HEK293T (cell line): Measurements from ENCODE around the gene AOC1.

Experiments
- CTCF ChIA-PET: fragments of 350-600 bp; formaldehyde crosslinking; extraction: SDS; loops from one replicate; lab custom pipeline; 2021; ENCODE audit warnings: antibody characterized with exemption, inconsistent platforms; lab: Yijun Ruan, JAX
- POLR2A ChIA-PET: fragments of 350-600 bp; formaldehyde crosslinking; extraction: SDS; loops from one replicate; lab custom pipeline; 2020; ENCODE audit warnings: antibody characterized with exemption, inconsistent platforms; lab: Yijun Ruan, JAX
- DNase-seq: peaks from one replicate; pipeline ENCODE4 v3.0.0; 2012; ENCODE audit warnings: mixed read lengths; ENCODE audit errors: extremely low spot score
- ARNT ChIP-seq: fragments of 450-650 bp; IDR thresholded peaks from 2 replicates; pipeline ENCODE4 v1.6.1; 2017; ENCODE audit warnings: mild to moderate bottlenecking
- BHLHE40 ChIP-seq: fragments of 450-650 bp; IDR thresholded peaks from 2 replicates; pipeline ENCODE4 v1.6.1; 2016; ENCODE audit warnings: mild to moderate bottlenecking, moderate library complexity, borderline replicate concordance
- CTBP1 ChIP-seq: fragments of 450-650 bp; IDR thresholded peaks from 2 replicates; pipeline ENCODE4 v1.6.1; 2016; ENCODE audit warnings: borderline replicate concordance
- ELF4 ChIP-seq: fragments of 450-650 bp; IDR thresholded peaks from 2 replicates; pipeline ENCODE4 v1.6.1; 2017; ENCODE audit warnings: antibody characterized with exemption
- FOXA1 ChIP-seq: fragments of 450-650 bp; IDR thresholded peaks from 2 replicates; pipeline ENCODE4 v1.6.1; 2016; ENCODE audit warnings: mild to moderate bottlenecking
- FOXK2 ChIP-seq: fragments of 450-650 bp; IDR thresholded peaks from 2 replicates; pipeline ENCODE4 v1.6.1; 2016; ENCODE audit warnings: mild to moderate bottlenecking
- FOXM1 ChIP-seq: fragments of 450-650 bp; IDR thresholded peaks from 2 replicates; pipeline ENCODE4 v1.6.1; 2017; ENCODE audit warnings: mild to moderate bottlenecking, borderline replicate concordance
- HDGF ChIP-seq: fragments of 450-650 bp; IDR thresholded peaks from 2 replicates; pipeline ENCODE4 v1.6.1; 2017; ENCODE audit warnings: antibody characterized with exemption, borderline replicate concordance
- L3MBTL2 ChIP-seq: fragments of 450-650 bp; conservative IDR thresholded peaks from 2 replicates; pipeline ENCODE4 v1.6.1; 2016; ENCODE audit warnings: mild to moderate bottlenecking
- LEF1 ChIP-seq: fragments of 450-650 bp; IDR thresholded peaks from 2 replicates; pipeline ENCODE4 v1.6.1; 2017; ENCODE audit warnings: mild to moderate bottlenecking, borderline replicate concordance
- NFRKB ChIP-seq: fragments of 450-650 bp; IDR thresholded peaks from 2 replicates; pipeline ENCODE4 v1.6.1; 2016; ENCODE audit warnings: mild to moderate bottlenecking, moderate library complexity
- PKNOX1 ChIP-seq: fragments of 450-650 bp; IDR thresholded peaks from 2 replicates; pipeline ENCODE4 v1.6.1; 2016
- SP1 ChIP-seq: fragments of 450-650 bp; IDR thresholded peaks from 2 replicates; pipeline ENCODE4 v1.6.1; 2017
- SUZ12 ChIP-seq: fragments of 450-650 bp; IDR thresholded peaks from 2 replicates; pipeline ENCODE4 v1.6.1; 2016; ENCODE audit warnings: mild to moderate bottlenecking
- TARDBP ChIP-seq: fragments of 450-650 bp; IDR thresholded peaks from 2 replicates; pipeline ENCODE4 v1.6.1; 2016
- ZNF384 ChIP-seq: fragments of 450-650 bp; IDR thresholded peaks from 2 replicates; pipeline ENCODE4 v1.6.1; 2016

AOC1 gene

GRCh38 chr7:150824379-150825177, 27.7 kb upstream of the AOC1 start:
- ChIA-PET CTCF (interaction anchor here (0.7 kb wide), 1 partner anchor 16 kb away, joined by 3 read pairs; no protein-coding TSS in a partner anchor), POLR2A (no interaction called here)
- TF ChIP-seq TARDBP (no peak), CTBP1 (no peak), FOXA1 (no peak), ARNT (no peak), PKNOX1 (peak; percentile 94), FOXK2 (no peak), HDGF (no peak), L3MBTL2 (no peak), FOXM1 (no peak)
- DNase-seq, result no peak

- POLR2A ChIA-PET, result no interaction called here
- DNase-seq, result no peak
- no peak for TF ChIP-seq CTBP1
- no peak for TF ChIP-seq PKNOX1
- TF ChIP-seq NFRKB, result no peak
- no peak for TF ChIP-seq L3MBTL2
- no peak for TF ChIP-seq ELF4
- TF ChIP-seq FOXA1, result no peak
- no peak for TF ChIP-seq BHLHE40
- no peak for TF ChIP-seq FOXM1
- TF ChIP-seq FOXK2, result no peak
- no peak for TF ChIP-seq ARNT
- TF ChIP-seq TARDBP, result no peak
- TF ChIP-seq SUZ12, result no peak
- TF ChIP-seq LEF1, result no peak
- no peak for TF ChIP-seq HDGF
- TF ChIP-seq SP1, result no peak
- TF ChIP-seq ZNF384, result no peak
- CTCF ChIA-PET, result no interaction called here
These were observed 26.1 kb upstream of the AOC1 start for GRCh38 chr7:150826061-150826849.

GRCh38 chr7:150828384-150828783, 23.9 kb upstream of the AOC1 start:
- CTCF ChIA-PET, result no interaction called here

GRCh38 chr7:150829426-150829825, 22.9 kb upstream of the AOC1 start:
- no peak for DNase-seq
- CTCF ChIA-PET, result no interaction called here
- POLR2A ChIA-PET, result no interaction called here
- TF ChIP-seq SP1, result no peak
- no peak for TF ChIP-seq CTBP1
- no peak for TF ChIP-seq NFRKB
- TF ChIP-seq BHLHE40, result no peak
- TF ChIP-seq LEF1, result no peak
- no peak for TF ChIP-seq HDGF
- TF ChIP-seq FOXA1, result no peak
- TF ChIP-seq ARNT, result no peak
- TF ChIP-seq ELF4, result no peak
- no peak for TF ChIP-seq FOXK2
- no peak for TF ChIP-seq SUZ12
- no peak for TF ChIP-seq L3MBTL2
- TF ChIP-seq PKNOX1, result no peak

More at GRCh38 chr7:150828384-150828783, 23.9 kb upstream of the AOC1 start:
- TF ChIP-seq ZNF384 (no peak), FOXK2 (no peak), FOXM1 (no peak), SUZ12 (no peak), NFRKB (no peak), ELF4 (no peak), FOXA1 (no peak), ARNT (no peak), BHLHE40 (no peak), L3MBTL2 (no peak), TARDBP (no peak), LEF1 (no peak), CTBP1 (no peak), SP1 (no peak)
- no peak for DNase-seq
- POLR2A ChIA-PET, result no interaction called here

- ChIA-PET CTCF (no interaction called here), POLR2A (no interaction called here)
- no peak for DNase-seq
- TF ChIP-seq FOXK2 (no peak), LEF1 (no peak), SP1 (no peak), HDGF (no peak), TARDBP (no peak), SUZ12 (no peak), CTBP1 (no peak), PKNOX1 (no peak), FOXA1 (no peak), NFRKB (no peak), ZNF384 (no peak), FOXM1 (no peak)
These were observed 21.4 kb upstream of the AOC1 start for GRCh38 chr7:150830937-150831336.
